Transverse colon (tissue), 4 donors: ENCODE measurements around the gene TCERG1L. TPM values are rescaled to one million over a fixed set of nuclear protein-coding genes. Genes with fewer than 3 reads are reported as not detected.

ENCODE experiments used
- DNase-seq: peaks from one replicate; pipeline ENCODE4 v3.0.0-alpha.2; 2019
- H3K27ac ChIP-seq, 4 donors: fragments of 200-600 bp; sonication (generic); 2 replicates each; pipeline ENCODE4 v1.5.1; 2016 to 2018; ENCODE audit warnings: inconsistent platforms in 4 of 4
- H3K27me3 ChIP-seq: fragments of 200-600 bp; sonication (generic); 2 replicates; pipeline ENCODE4 v1.5.1; 2017; ENCODE audit warnings: inconsistent platforms
- H3K36me3 ChIP-seq, 4 donors: fragments of 200-600 bp; sonication (generic); 2 replicates each; pipeline ENCODE4 v1.5.1; 2017 to 2019; ENCODE audit warnings: inconsistent platforms in 4 of 4
- H3K4me1 ChIP-seq, 4 donors: fragments of 200-600 bp; sonication (generic); 2 replicates each; pipeline ENCODE4 v1.5.1; 2017 to 2020; ENCODE audit warnings: inconsistent platforms in 4 of 4
- H3K4me3 ChIP-seq, 4 donors: fragments of 200-600 bp; sonication (generic); 1 replicate in 1 of 4; 2 replicates in 3 of 4; pipeline versions ENCODE4 v1.5.1 to v1.6.1; 2017 to 2019; ENCODE audit warnings: inconsistent platforms in 4 of 4
- H3K9me3 ChIP-seq, 2 donors: fragments of 200-600 bp; sonication (generic); 2 replicates each; pipeline ENCODE4 v1.5.1; 2017 to 2019; ENCODE audit warnings: inconsistent platforms in 2 of 2
- CTCF ChIP-seq, 5 experiments: fragments of 200-600 bp in 3 of 5; fragments of 450-650 bp in 2 of 5; sonication (generic) in 3 of 5; IDR thresholded peaks; 1 replicate in 2 of 5; 2 replicates in 3 of 5; pipeline ENCODE4 v1.5.1; 2016 to 2017; ENCODE audit warnings: antibody characterized with exemption in 5 of 5, inconsistent platforms in 3 of 5, mild to moderate bottlenecking in 2 of 5, moderate library complexity in 1 of 5
- EP300 ChIP-seq: sonication (generic); formaldehyde crosslinking; IDR thresholded peaks from one replicate; pipeline ENCODE4 v1.6.1; 2017; ENCODE audit warnings: antibody characterized with exemption, low read depth
- POLR2A ChIP-seq: fragments of 450-650 bp; IDR thresholded peaks from one replicate; pipeline ENCODE4 v1.6.1; 2016; ENCODE audit warnings: antibody characterized with exemption, mild to moderate bottlenecking, moderate library complexity
- POLR2AphosphoS5 ChIP-seq, 3 donors: sonication (generic); formaldehyde crosslinking; IDR thresholded peaks; one replicate each; pipeline ENCODE4 v1.6.1; 2016; ENCODE audit warnings: antibody characterized with exemption in 3 of 3
- WGBS, 2 donors: methylation state at CpG; one replicate each; pipeline ENCODE4 v1.1.5; 2018; ENCODE audit warnings: low coverage in 1 of 2; 5-methylcytosine and 5-hydroxymethylcytosine counted together
- in situ Hi-C, 4 donors: fragments of 200-750 bp; cut with MboI; loops; one replicate each; pipeline versions ENCODE4 v1.15.0 to v1.15.1; 2017; ENCODE audit warnings: low sequenced_read_pairs in 3 of 4, low pct_ligation_motif_present in 1 of 4, low pct_unique_long_range_greater_than_20kb in 1 of 4
- intact Hi-C: fragments of 100-400 bp; cut with DNase I; formaldehyde crosslinking; loops from one replicate; pipeline ENCODE4 v1.15.1; 2023; ENCODE audit warnings: low total_unique reads
- total RNA-seq, 4 donors: library from RNA; depleted of rRNA; stranded (reverse); fragments of >200 nt; gene quantifications; one replicate each; pipeline ENCODE4 v1.1.0, GENCODE V29; 2016

TCERG1L gene
- total RNA-seq, 4 donors from 2014 or later = 0.16 TPM; not detected in 3

DNA sequence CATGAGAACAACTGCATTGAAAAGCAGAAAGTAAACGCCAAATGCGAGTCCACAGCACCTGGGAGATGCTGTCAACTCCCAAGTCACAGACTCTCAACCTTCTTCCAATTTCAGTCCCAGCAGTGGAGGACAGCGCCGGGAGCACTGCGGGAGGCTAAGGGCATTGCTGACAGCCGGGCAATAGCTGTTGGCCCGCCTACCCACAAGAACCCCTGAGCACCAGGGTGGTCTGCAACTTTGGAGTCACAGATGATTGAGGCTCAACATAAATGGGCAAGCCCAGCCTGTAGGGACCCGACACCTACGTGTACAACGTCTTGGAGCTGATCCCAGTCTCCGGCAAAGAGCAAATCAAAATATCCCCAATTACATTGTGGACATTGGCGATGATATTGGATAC, 262.9 kb downstream of the TCERG1L start:
- Histone ChIP-seq H3K4me3 (no peak overlapping the region), H3K36me3 (no peaks in the 10 kb centered on the region), H3K9me3 (no peaks in the 10 kb centered on the region), H3K27ac (no peak overlapping the region), H3K27me3 (no peaks in the 10 kb centered on the region), H3K4me1 (no peaks in the 10 kb centered on the region)
- intact Hi-C loops = no loop called here
- DNase-seq = no peak
- in situ Hi-C loops = no loop called here
- TF ChIP-seq POLR2AphosphoS5 (IDR thresholded peaks at IDR 0.05) (no peak), POLR2A (no peak), CTCF (IDR thresholded peaks at IDR 0.05) (no peak), EP300 (no peak)
- WGBS, 2 donors = 40 to 56% methylated on average over 1 to 12 of the region's 12 CpGs

- intact Hi-C loops (no loop called here), in situ Hi-C loops (no loop called here)
- Histone ChIP-seq H3K27ac (no peak overlapping the region), H3K36me3 (no peaks in the 10 kb centered on the region), H3K9me3 (no peaks in the 10 kb centered on the region), H3K4me3 (no peak overlapping the region), H3K27me3 (no peaks in the 10 kb centered on the region), H3K4me1 (no peaks in the 10 kb centered on the region)
- DNase-seq = no peak
- WGBS, 2 donors = 58 to 64% methylated on average over 4 to 5 of the region's 5 CpGs
- TF ChIP-seq CTCF (IDR thresholded peaks at IDR 0.05) = no peak
- no peak for TF ChIP-seq POLR2AphosphoS5 (IDR thresholded peaks at IDR 0.05)
- no peak for TF ChIP-seq EP300
- no peak for TF ChIP-seq POLR2A
Measured at GRCh38 chr10:131047501-131047900, 264.0 kb downstream of the TCERG1L start.

GRCh38 chr10:131046194-131046593, 265.3 kb downstream of the TCERG1L start:
- in situ Hi-C loops = no loop called here

GRCh38 chr10:131044379-131045111, 267.0 kb downstream of the TCERG1L start:
- intact Hi-C loops (no loop called here), in situ Hi-C loops (no loop called here)
- TF ChIP-seq EP300 (no peak), CTCF (IDR thresholded peaks at IDR 0.05) (no peak), POLR2AphosphoS5 (IDR thresholded peaks at IDR 0.05) (no peak), POLR2A (no peak)
- Histone ChIP-seq H3K27ac (no peak overlapping the region), H3K4me1 (no peaks in the 10 kb centered on the region), H3K36me3 (no peaks in the 10 kb centered on the region), H3K9me3 (no peaks in the 10 kb centered on the region), H3K27me3 (no peaks in the 10 kb centered on the region), H3K4me3 (no peak overlapping the region)
- WGBS, 2 donors = 80 to 82% methylated on average over 1 to 14 of the region's 14 CpGs
- DNase-seq = no peak

More at GRCh38 chr10:131046194-131046593, 265.3 kb downstream of the TCERG1L start:
- Histone ChIP-seq H3K36me3 (no peaks in the 10 kb centered on the region), H3K4me1 (no peaks in the 10 kb centered on the region), H3K9me3 (no peaks in the 10 kb centered on the region), H3K27ac (no peak overlapping the region), H3K4me3 (no peak overlapping the region), H3K27me3 (no peaks in the 10 kb centered on the region)
- intact Hi-C loops = no loop called here
- no peak for DNase-seq
- WGBS, 2 donors = 84 to 86% methylated on average over 6 to 10 of the region's 10 CpGs
- TF ChIP-seq POLR2AphosphoS5 (IDR thresholded peaks at IDR 0.05) (no peak), CTCF (IDR thresholded peaks at IDR 0.05) (no peak), EP300 (no peak), POLR2A (no peak)
